ENCODE results near the gene FFAR1. TPM values are rescaled to one million over a fixed set of nuclear protein-coding genes. Genes with fewer than 3 reads are reported as not detected.

The FFAR1 gene
- total RNA-seq, 2 experiments from 2014 or later: 9.8 to 11.4 TPM

DNA sequence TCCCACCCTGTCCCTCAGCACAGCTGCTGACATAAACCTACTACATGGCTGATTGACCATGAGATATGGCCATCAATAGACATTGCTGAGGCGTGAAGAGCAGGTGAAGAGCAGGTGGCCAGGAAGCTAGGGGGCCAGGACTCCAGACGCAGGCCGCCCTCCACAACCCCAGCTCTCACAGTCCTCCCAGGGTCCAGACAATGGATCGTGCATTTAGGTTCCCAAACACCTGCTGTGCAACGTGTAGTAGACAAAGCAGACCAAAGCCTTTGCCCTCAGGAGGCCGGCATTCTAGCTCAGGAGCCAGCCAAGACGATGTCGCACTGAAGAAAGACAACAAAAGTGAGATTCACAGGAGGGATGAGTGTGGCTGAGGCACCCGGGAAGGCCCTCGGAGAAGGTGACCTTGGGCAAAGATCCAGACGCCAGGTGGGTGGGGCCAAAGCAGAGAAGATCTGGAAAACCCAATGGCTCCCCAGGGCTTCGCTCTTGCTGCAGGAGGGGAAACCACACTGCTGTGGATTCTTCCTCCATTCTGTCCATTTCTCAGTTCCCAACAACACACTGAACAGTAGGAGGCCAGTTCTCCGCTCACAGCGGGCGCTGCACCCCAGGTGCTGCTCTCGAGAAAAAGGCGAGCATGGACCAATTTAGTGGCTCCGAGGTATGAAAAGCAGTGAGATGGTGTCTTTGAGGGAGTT lies 1.4 kb downstream of the FFAR1 start:
- H3K4me2 ChIP-seq (ENCODE audit: low read length): peak overlapping the region; percentile 70
- H3K4me1 ChIP-seq (ENCODE audit: insufficient read depth, low read length, poor library complexity, severe bottlenecking): peaks cover 90% of the 10 kb centered on the region
- no peaks in the 10 kb centered on the region for H3K79me2 ChIP-seq (ENCODE audit: insufficient read depth, low read depth, low read length)
- ChIA-PET POLR2A (interaction anchor here (0.7 to 3.3 kb wide), 6 partner anchors 18 to 57 kb away, joined by 3 to 33 read pairs (median 4); partner anchors contain the start of genes CD22 and MAG), CTCF (ENCODE audit: unreplicated experiment) (interaction anchor here (0.6 to 1.4 kb wide), 2 partner anchors 16 to 57 kb away, joined by 4 read pairs; partner anchors contain the start of gene MAG)
- TF ChIP-seq, protein P1, sequence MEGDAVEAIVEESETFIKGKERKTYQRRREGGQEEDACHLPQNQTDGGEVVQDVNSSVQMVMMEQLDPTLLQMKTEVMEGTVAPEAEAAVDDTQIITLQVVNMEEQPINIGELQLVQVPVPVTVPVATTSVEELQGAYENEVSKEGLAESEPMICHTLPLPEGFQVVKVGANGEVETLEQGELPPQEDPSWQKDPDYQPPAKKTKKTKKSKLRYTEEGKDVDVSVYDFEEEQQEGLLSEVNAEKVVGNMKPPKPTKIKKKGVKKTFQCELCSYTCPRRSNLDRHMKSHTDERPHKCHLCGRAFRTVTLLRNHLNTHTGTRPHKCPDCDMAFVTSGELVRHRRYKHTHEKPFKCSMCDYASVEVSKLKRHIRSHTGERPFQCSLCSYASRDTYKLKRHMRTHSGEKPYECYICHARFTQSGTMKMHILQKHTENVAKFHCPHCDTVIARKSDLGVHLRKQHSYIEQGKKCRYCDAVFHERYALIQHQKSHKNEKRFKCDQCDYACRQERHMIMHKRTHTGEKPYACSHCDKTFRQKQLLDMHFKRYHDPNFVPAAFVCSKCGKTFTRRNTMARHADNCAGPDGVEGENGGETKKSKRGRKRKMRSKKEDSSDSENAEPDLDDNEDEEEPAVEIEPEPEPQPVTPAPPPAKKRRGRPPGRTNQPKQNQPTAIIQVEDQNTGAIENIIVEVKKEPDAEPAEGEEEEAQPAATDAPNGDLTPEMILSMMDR (conservative IDR thresholded peaks at IDR 0.05; ENCODE audit: low read length): no peak
- no peak for TF ChIP-seq EZH2phosphoT487 (IDR thresholded peaks at IDR 0.05; ENCODE audit: borderline replicate concordance, low read depth, low read length)
- H2AFZ ChIP-seq (ENCODE audit: low read length): no peak overlapping the region
- H3K27ac ChIP-seq (ENCODE audit: low read depth, low read length, poor library complexity, severe bottlenecking): peak overlapping the region; percentile 96
- no TSS peak for BruUV-seq (replicated peaks)
- 0 out of 2 replicates have a peak, but pooled peaks cover 4% of the 10 kb centered on the region for H3K9me3 ChIP-seq (ENCODE audit: low read length)
- peaks cover 53% of the 10 kb centered on the region for H3K36me3 ChIP-seq (ENCODE audit: insufficient read depth, low read length)
- no peaks in the 10 kb centered on the region for H3K9me2 ChIP-seq (ENCODE audit: insufficient read depth, low read length)
- intact Hi-C loops (cut with micrococcal nuclease; ENCODE audit: unreplicated experiment): loop anchor here (1.0 to 2.0 kb wide), 3 partner anchors 19 to 52 kb away; no protein-coding TSS in a partner anchor
- DNase-seq (ENCODE audit: low spot score): peak; percentile 93
- peak overlapping the region; percentile 17 for H3K4me3 ChIP-seq (ENCODE audit: low read depth, low read length, poor library complexity, severe bottlenecking)
- H4K20me1 ChIP-seq (ENCODE audit: insufficient read depth, low read length): no peaks in the 10 kb centered on the region; the same call in 1 of the 2 replicates

DNA sequence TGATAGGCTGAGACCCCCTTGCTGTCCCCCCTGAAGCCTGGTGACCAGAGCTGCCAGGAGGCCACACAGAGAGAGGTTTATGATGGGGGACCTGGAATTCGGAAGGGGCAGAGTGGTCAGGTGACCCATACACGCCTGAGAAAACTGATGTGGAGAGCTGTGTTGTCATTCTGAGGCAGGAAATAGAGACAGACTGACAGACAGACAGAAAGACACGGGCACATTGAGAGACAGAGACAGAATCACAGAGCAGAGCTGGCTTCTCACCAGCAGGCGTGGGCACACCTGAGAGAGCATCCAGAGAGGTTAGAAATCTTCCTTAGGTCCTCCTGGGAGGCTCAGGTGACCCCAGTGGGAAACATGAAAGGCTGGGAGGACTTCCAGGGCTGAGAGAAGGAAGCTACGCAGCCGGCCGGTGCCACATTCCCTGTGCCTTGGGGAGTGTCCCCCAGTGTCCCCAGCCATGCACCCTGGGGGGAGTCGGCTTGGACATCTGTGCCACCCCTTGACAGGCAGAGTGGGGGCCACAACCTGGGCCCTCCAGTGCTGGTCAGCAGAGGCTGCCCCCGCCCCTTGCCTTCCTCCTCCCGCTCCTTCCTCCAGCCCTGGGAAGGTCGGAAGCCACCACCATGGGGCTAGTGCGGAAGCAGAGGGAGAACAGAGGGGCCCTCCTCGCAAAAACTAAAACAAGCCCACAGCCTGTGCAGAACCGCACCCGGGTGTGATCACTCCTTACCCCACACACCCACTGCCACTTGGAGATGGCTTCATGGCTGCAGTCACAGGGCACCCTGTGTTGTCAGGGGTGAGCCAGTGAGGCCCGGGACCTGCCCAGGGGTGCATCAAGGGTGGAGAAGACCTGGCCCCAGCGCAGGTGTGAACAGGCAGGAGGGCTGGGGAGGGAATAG lies 2.2 kb downstream of the FFAR1 start:
- intact Hi-C loops (cut with micrococcal nuclease; ENCODE audit: unreplicated experiment): loop anchor here (2.0 kb wide), 2 partner anchors 43 to 53 kb away; no protein-coding TSS in a partner anchor
- Histone ChIP-seq H3K9me3 (ENCODE audit: low read length) (0 out of 2 replicates have a peak, but pooled peaks cover 4% of the 10 kb centered on the region), H3K36me3 (ENCODE audit: insufficient read depth, low read length) (peaks cover 50% of the 10 kb centered on the region), H3K4me1 (ENCODE audit: insufficient read depth, low read length, poor library complexity, severe bottlenecking) (peaks cover 82% of the 10 kb centered on the region), H2AFZ (ENCODE audit: low read length) (no peak overlapping the region), H3K9me2 (ENCODE audit: insufficient read depth, low read length) (no peaks in the 10 kb centered on the region), H3K27ac (ENCODE audit: low read depth, low read length, poor library complexity, severe bottlenecking) (peak overlapping the region; percentile 96), H3K4me2 (ENCODE audit: low read length) (peak overlapping the region; percentile 70), H4K20me1 (ENCODE audit: insufficient read depth, low read length) (no peaks in the 10 kb centered on the region; the same call in 1 of the 2 replicates), H3K4me3 (ENCODE audit: low read depth, low read length, poor library complexity, severe bottlenecking) (peak overlapping the region; percentile 17), H3K79me2 (ENCODE audit: insufficient read depth, low read depth, low read length) (no peaks in the 10 kb centered on the region)
- DNase-seq (ENCODE audit: low spot score): peak; percentile 48
- ChIA-PET POLR2A (interaction anchor here (0.6 to 3.3 kb wide), 5 partner anchors 19 to 111 kb away, joined by 3 to 33 read pairs (median 7); partner anchors contain the start of gene CD22), CTCF (ENCODE audit: unreplicated experiment) (interaction anchor here (1.4 kb wide), 1 partner anchor 17 kb away, joined by 4 read pairs; no protein-coding TSS in a partner anchor)
- no TSS peak for BruUV-seq (replicated peaks)
- no peak for TF ChIP-seq EZH2phosphoT487 (IDR thresholded peaks at IDR 0.05; ENCODE audit: borderline replicate concordance, low read depth, low read length)
- TF ChIP-seq, protein P1 (conservative IDR thresholded peaks at IDR 0.05; ENCODE audit: low read length): no peak
